ENCODE measurements around the gene SYT1. TPM values are rescaled to one million over a fixed set of nuclear protein-coding genes. Genes with fewer than 3 reads are reported as not detected.

SYT1 gene
- total RNA-seq, 1 donor from 2014 or later = not detected

DNA sequence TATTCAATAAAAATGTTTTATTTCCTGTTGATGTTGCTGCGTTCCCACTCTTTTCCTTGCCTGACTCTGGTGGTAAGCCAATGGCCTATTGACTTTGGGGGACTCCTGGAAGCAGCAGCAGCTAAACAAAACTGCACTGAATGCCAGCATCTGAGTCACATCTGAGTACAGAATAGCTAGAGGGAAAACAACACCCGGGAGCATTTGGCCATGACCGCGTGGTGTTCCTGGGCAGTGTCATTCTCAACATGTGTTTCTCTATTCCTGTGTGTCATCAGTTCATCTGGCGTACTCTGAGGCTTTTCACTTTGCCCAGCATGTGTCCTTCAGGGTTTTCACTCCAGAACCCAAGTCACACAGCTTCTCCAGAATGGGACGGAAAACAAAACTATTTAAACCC lies 587.4 kb downstream of the SYT1 start:
- DNase-seq (ENCODE audit: low spot score) = no peak
- no peaks in the 10 kb centered on the region for H3K36me3 Mint-ChIP-seq (ENCODE audit: low read depth)
- intact Hi-C loops (cut with micrococcal nuclease) = no loop called here
- no peaks in the 10 kb centered on the region for H3K9me3 Mint-ChIP-seq
- H3K27me3 Mint-ChIP-seq (ENCODE audit: low read depth) = no peaks in the 10 kb centered on the region
- no peak overlapping the region for H3K4me3 Mint-ChIP-seq (ENCODE audit: low read depth)
- H3K4me1 Mint-ChIP-seq (ENCODE audit: low read depth) = no peaks in the 10 kb centered on the region
- no peak overlapping the region for H3K27ac Mint-ChIP-seq

DNA sequence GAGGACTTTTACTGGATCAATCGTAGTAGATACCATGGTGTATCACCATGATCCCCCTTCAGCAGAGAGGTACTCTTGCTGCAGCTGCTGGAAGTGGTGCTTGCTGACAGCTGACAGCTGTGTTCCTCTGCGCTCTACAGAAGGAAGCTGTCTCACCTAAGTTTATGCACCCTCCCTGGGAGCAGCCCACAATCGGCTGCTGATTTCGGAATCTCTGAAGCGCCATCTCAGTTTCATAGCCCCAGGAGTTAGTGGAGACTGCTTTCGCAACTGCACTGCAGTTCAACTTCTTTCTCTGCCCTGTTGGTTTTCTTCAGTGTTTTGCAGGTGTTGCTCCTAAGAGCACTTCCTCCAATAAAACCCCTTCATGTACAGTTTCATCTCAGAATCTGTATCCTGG lies 588.3 kb downstream of the SYT1 start:
- Mint-ChIP-seq H3K4me3 (ENCODE audit: low read depth) (no peak overlapping the region), H3K4me1 (ENCODE audit: low read depth) (no peaks in the 10 kb centered on the region), H3K36me3 (ENCODE audit: low read depth) (no peaks in the 10 kb centered on the region), H3K9me3 (no peaks in the 10 kb centered on the region), H3K27ac (no peak overlapping the region), H3K27me3 (ENCODE audit: low read depth) (no peaks in the 10 kb centered on the region)
- intact Hi-C loops (cut with micrococcal nuclease) = no loop called here
- DNase-seq (ENCODE audit: low spot score) = no peak

DNA sequence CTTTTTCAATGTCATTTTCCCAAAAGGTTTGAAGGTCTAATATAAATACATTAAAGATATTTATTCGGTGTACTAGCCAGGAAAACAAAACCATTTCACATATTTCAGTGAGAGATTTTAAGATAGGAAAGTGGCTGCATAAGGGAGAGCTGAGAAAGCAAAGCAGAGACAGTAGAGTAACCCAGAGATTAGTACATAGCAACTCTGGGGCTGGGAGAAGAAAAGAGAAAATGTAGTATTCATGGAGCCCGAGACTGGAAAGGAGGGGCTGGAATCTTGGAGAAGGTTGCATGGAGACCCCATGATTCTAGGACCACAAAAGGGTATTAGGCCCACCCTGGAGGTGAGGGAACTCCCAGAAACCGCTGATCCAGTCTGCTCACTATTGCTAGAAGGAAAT lies 589.2 kb downstream of the SYT1 start:
- DNase-seq (ENCODE audit: low spot score) = no peak
- Mint-ChIP-seq H3K9me3 (no peaks in the 10 kb centered on the region), H3K27ac (no peak overlapping the region), H3K27me3 (ENCODE audit: low read depth) (no peaks in the 10 kb centered on the region), H3K4me3 (ENCODE audit: low read depth) (no peak overlapping the region), H3K36me3 (ENCODE audit: low read depth) (no peaks in the 10 kb centered on the region), H3K4me1 (ENCODE audit: low read depth) (no peaks in the 10 kb centered on the region)
- intact Hi-C loops (cut with micrococcal nuclease) = no loop called here

DNA sequence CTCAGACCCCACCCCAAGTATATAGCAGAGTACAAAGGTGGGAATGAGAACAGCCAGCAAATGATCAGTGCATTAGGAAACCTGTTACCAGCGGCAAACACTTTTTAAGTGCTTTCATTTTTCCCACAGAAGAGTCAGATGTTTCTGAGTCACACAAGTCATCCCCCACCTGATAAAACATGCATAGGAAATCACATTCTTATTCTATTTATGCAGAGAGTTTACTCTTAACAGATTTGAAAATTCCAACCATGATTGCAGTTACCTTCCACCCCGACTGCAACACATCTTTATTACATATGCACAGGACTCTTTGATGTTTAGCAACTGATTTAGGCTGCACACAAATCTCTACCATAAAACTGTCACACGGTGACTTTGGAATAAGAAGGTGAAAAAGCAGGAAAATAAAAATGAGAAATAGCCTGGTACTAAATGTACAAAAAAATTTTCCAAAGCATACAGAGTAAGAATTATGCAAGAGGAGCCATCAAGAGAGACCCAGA lies 589.8 kb downstream of the SYT1 start:
- intact Hi-C loops (cut with micrococcal nuclease) = no loop called here
- no peaks in the 10 kb centered on the region for H3K4me1 Mint-ChIP-seq (ENCODE audit: low read depth)
- H3K27ac Mint-ChIP-seq = no peak overlapping the region
- no peak for DNase-seq (ENCODE audit: low spot score)
- no peaks in the 10 kb centered on the region for H3K9me3 Mint-ChIP-seq
- H3K36me3 Mint-ChIP-seq (ENCODE audit: low read depth) = no peaks in the 10 kb centered on the region
- H3K4me3 Mint-ChIP-seq (ENCODE audit: low read depth) = no peak overlapping the region
- no peaks in the 10 kb centered on the region for H3K27me3 Mint-ChIP-seq (ENCODE audit: low read depth)

DNA sequence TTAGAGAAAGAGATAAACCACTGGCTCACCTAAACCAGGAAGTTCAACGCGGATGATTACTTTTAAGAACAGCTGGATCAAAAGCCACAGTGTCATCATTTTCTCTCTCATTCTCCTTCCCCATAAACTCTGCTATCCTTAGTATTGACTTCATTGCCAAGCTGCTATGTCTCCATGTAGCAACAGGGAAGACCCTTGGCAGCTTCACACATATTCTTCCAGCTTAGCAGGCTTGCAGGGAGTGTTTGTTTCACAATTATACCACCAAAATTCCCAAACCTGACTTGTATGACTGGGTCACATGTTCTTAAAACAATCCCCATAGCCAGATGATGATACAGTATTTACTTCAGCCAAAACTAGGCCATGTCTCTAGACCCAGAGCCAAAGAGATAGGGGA lies 590.7 kb downstream of the SYT1 start:
- intact Hi-C loops (cut with micrococcal nuclease) = no loop called here
- Mint-ChIP-seq H3K4me3 (ENCODE audit: low read depth) (no peak overlapping the region), H3K36me3 (ENCODE audit: low read depth) (no peaks in the 10 kb centered on the region), H3K27ac (no peak overlapping the region), H3K27me3 (ENCODE audit: low read depth) (no peaks in the 10 kb centered on the region), H3K4me1 (ENCODE audit: low read depth) (no peaks in the 10 kb centered on the region), H3K9me3 (no peaks in the 10 kb centered on the region)
- DNase-seq (ENCODE audit: low spot score) = no peak

DNA sequence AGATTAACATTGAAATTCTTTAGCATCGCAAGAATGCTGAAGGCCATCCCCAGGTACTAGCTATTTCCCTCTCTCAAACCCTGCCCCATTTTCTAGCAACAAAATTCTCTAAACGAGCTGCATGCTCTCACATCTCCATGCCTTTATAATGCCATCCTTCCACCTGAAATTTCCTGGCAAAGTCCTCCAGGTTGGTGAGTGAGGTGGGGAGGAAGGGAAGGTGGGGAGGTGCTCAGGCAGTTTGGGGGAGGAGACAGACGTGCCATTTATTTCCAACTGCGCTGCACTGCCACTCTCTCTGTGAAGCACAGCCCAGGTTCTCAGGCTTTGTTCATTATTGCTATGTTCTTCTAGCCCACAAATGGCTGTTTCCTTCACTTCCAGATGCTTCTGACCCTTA lies 617.7 kb downstream of the SYT1 start:
- no peak for DNase-seq (ENCODE audit: low spot score)
- Mint-ChIP-seq H3K36me3 (ENCODE audit: low read depth) (no peaks in the 10 kb centered on the region), H3K27ac (no peak overlapping the region)

DNA sequence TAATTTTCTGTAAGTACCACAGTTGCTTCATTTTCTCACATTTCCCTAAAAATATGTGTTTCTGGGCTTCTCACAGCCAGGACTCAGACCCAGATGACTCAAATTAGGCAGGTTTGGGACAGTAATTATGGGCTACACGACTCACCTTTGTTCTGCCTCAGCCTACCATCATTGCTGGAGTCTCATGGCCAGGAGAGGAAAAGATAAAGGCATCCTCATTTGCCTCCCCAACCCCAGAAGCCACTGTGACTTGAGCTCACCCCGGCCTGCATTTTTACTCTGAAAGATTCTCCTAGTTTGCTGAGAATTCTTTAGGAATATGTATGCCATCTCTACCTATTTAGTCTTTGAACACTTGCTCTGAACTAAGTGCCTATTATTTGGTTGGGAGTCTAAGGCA lies 618.3 kb downstream of the SYT1 start:
- no peak for DNase-seq (ENCODE audit: low spot score)
- intact Hi-C loops (cut with micrococcal nuclease) = no loop called here
- Mint-ChIP-seq H3K27ac (no peak overlapping the region), H3K36me3 (ENCODE audit: low read depth) (no peaks in the 10 kb centered on the region), H3K4me3 (ENCODE audit: low read depth) (no peak overlapping the region), H3K4me1 (ENCODE audit: low read depth) (no peaks in the 10 kb centered on the region), H3K9me3 (no peaks in the 10 kb centered on the region), H3K27me3 (ENCODE audit: low read depth) (no peaks in the 10 kb centered on the region)

More for the DNA sequence above, 617.7 kb downstream of the SYT1 start:
- no peaks in the 10 kb centered on the region for H3K4me1 Mint-ChIP-seq (ENCODE audit: low read depth)
- H3K9me3 Mint-ChIP-seq = no peaks in the 10 kb centered on the region
- H3K27me3 Mint-ChIP-seq (ENCODE audit: low read depth) = no peaks in the 10 kb centered on the region
- no peak overlapping the region for H3K4me3 Mint-ChIP-seq (ENCODE audit: low read depth)
- intact Hi-C loops (cut with micrococcal nuclease) = no loop called here

DNA sequence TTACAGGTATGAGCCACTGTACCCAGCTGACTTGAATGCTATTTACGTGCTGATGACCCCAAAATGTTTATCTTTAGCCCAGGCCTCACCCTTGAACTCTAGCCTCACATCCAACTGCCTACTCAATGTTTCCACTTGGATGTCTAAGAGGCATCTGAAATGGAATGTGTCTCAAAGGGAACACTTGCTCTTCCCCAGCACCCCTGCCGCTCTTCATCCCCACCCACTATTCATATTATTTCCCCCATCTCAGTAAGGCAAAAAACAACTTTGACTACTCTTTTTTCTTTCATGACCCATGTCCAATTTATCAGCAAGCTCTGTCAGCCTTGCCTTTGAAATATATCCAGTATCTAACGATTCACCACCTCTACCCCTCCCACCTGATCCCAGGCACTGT lies 621.6 kb downstream of the SYT1 start:
- no peaks in the 10 kb centered on the region for H3K4me1 Mint-ChIP-seq (ENCODE audit: low read depth)
- intact Hi-C loops (cut with micrococcal nuclease) = no loop called here
- H3K27me3 Mint-ChIP-seq (ENCODE audit: low read depth) = no peaks in the 10 kb centered on the region
- no peak overlapping the region for H3K4me3 Mint-ChIP-seq (ENCODE audit: low read depth)
- no peak for DNase-seq (ENCODE audit: low spot score)
- H3K27ac Mint-ChIP-seq = no peak overlapping the region
- no peaks in the 10 kb centered on the region for H3K9me3 Mint-ChIP-seq
- no peaks in the 10 kb centered on the region for H3K36me3 Mint-ChIP-seq (ENCODE audit: low read depth)

DNA sequence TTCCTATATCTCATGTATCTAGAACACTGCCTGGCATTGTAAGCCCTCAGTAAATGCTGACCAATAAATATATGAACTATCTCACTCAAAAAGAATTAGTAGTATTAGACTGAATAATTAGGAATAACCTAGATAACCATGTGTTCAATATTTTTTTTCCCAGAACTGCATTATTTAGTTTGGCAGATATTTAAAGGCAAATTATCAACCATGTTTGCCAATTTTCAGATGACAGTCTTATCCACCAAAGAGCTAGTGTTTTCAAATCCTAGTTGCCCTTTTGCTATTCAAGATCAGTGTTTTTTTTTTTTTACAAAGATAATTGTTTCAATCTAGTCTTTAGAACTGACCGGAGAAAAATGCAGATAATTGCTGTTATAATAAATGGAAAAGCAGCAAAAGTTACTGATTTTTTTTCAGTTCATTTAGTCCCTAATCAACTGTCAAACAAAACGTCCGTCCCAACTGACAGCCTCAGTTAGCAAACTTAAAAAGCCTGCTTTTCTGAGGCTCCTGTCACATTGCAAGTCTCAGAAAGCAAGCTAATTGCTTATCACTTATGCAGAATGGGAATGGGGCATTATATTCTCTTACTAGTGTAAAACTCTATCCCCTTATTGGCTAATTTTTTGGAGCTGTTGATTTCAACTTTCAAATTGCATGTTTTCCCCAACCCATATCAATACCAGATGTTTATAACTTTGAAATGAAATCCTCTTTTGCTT lies 623.0 kb downstream of the SYT1 start:
- no peak overlapping the region for H3K4me3 Mint-ChIP-seq (ENCODE audit: low read depth)
- H3K36me3 Mint-ChIP-seq (ENCODE audit: low read depth) = no peaks in the 10 kb centered on the region
- no peak for DNase-seq (ENCODE audit: low spot score)
- H3K27me3 Mint-ChIP-seq (ENCODE audit: low read depth) = no peaks in the 10 kb centered on the region
- intact Hi-C loops (cut with micrococcal nuclease) = no loop called here
- H3K4me1 Mint-ChIP-seq (ENCODE audit: low read depth) = no peaks in the 10 kb centered on the region
- peaks cover 4% of the 10 kb centered on the region for H3K9me3 Mint-ChIP-seq
- no peak overlapping the region for H3K27ac Mint-ChIP-seq

Measured in activated T-helper 2 cell treated with anti-CD3 and anti-CD28 coated beads, Interferon-gamma antibody, Interleukin-2, Interleukin-4, amounts not matched to agents 10 μg/mL and 5 μg/mL and 100 μg/mL, durations not matched to agents 14 hours and 24 hours and 36 hours (primary cell).